A549 (cell line): ENCODE results near the gene SASH1.

Experiments used
- CBX8 ChIP-seq: fragments of 200-600 bp; sonication (generic); IDR thresholded peaks from 2 replicates; pipeline ENCODE4 v1.6.1; 2016
- CHD2 ChIP-seq: fragments of 150-350 bp; IDR thresholded peaks from 2 replicates; pipeline ENCODE4 v1.6.1; 2014; ENCODE audit warnings: low read length; ENCODE audit not compliant: partially characterized antibody
- HDAC2 ChIP-seq: fragments of 200-600 bp; sonication (generic); IDR thresholded peaks from 2 replicates; pipeline ENCODE4 v1.6.1; 2016
- MYC ChIP-seq: IDR thresholded peaks from 2 replicates; pipeline ENCODE4 v1.6.1; 2012; ENCODE audit warnings: mild to moderate bottlenecking, inconsistent platforms, low read length, improper control_type of control experiment, borderline replicate concordance
- POLR2A ChIP-seq: IDR thresholded peaks from 2 replicates; pipeline ENCODE4 v1.6.1; 2012; ENCODE audit warnings: mild to moderate bottlenecking, low read length
- RCOR1 ChIP-seq: fragments of 150-350 bp; IDR thresholded peaks from 2 replicates; pipeline ENCODE4 v1.6.1; 2014; ENCODE audit warnings: antibody characterized with exemption, low read length, low read depth
- TF ChIP-seq, protein P1 (sequence below): fragments of 450-650 bp; IDR thresholded peaks from 2 replicates; pipeline ENCODE4 v1.6.1; 2014; ENCODE audit warnings: antibody characterized with exemption
- TF ChIP-seq, protein P2 (sequence below): fragments of 200-600 bp; sonication (generic); IDR thresholded peaks from 2 replicates; pipeline ENCODE4 v1.6.1; 2016; ENCODE audit warnings: antibody characterized with exemption, mild to moderate bottlenecking, moderate library complexity
- TF ChIP-seq, protein P3 (sequence below): fragments of >200 bp; sonication (Bioruptor Twin); formaldehyde crosslinking; IDR thresholded peaks from 3 replicates; pipeline ENCODE4 v1.5.1; 2016
- TF ChIP-seq, protein P4 (sequence below): IDR thresholded peaks from 2 replicates; pipeline ENCODE4 v1.6.1; 2012
- TF ChIP-seq, protein P5 (sequence below): fragments of 250-450 bp; sonication (Bioruptor Pico); IDR thresholded peaks from 2 replicates; pipeline ENCODE4 v1.5.0; 2021; ENCODE audit warnings: mild to moderate bottlenecking, moderate library complexity, borderline replicate concordance

DNA sequence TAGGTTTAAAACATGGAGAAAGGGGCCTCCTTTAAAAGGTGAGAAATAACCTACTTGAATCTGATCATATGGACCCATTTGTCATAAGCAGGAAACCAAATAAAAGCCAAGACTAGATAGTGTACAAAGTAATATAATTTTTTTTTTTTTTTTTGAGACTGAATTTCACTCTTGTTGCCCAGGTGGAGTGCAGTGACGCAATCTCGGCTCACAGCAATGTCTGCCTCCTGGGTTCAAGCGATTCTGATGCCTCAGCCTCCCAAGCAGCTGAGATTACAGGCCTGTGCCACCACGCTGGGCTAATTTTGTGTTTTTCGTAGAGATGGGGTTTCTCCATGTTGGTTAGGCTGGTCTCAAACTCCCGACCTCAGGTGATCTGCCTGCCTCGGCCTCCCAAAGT, 89.2 kb downstream of the SASH1 start:
- TF ChIP-seq, protein P1, sequence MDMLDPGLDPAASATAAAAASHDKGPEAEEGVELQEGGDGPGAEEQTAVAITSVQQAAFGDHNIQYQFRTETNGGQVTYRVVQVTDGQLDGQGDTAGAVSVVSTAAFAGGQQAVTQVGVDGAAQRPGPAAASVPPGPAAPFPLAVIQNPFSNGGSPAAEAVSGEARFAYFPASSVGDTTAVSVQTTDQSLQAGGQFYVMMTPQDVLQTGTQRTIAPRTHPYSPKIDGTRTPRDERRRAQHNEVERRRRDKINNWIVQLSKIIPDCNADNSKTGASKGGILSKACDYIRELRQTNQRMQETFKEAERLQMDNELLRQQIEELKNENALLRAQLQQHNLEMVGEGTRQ: no peak
- no peak for TF ChIP-seq HDAC2
- TF ChIP-seq, protein P2, sequence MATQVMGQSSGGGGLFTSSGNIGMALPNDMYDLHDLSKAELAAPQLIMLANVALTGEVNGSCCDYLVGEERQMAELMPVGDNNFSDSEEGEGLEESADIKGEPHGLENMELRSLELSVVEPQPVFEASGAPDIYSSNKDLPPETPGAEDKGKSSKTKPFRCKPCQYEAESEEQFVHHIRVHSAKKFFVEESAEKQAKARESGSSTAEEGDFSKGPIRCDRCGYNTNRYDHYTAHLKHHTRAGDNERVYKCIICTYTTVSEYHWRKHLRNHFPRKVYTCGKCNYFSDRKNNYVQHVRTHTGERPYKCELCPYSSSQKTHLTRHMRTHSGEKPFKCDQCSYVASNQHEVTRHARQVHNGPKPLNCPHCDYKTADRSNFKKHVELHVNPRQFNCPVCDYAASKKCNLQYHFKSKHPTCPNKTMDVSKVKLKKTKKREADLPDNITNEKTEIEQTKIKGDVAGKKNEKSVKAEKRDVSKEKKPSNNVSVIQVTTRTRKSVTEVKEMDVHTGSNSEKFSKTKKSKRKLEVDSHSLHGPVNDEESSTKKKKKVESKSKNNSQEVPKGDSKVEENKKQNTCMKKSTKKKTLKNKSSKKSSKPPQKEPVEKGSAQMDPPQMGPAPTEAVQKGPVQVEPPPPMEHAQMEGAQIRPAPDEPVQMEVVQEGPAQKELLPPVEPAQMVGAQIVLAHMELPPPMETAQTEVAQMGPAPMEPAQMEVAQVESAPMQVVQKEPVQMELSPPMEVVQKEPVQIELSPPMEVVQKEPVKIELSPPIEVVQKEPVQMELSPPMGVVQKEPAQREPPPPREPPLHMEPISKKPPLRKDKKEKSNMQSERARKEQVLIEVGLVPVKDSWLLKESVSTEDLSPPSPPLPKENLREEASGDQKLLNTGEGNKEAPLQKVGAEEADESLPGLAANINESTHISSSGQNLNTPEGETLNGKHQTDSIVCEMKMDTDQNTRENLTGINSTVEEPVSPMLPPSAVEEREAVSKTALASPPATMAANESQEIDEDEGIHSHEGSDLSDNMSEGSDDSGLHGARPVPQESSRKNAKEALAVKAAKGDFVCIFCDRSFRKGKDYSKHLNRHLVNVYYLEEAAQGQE: no peak
- TF ChIP-seq MYC: no peak
- TF ChIP-seq, protein P3, sequence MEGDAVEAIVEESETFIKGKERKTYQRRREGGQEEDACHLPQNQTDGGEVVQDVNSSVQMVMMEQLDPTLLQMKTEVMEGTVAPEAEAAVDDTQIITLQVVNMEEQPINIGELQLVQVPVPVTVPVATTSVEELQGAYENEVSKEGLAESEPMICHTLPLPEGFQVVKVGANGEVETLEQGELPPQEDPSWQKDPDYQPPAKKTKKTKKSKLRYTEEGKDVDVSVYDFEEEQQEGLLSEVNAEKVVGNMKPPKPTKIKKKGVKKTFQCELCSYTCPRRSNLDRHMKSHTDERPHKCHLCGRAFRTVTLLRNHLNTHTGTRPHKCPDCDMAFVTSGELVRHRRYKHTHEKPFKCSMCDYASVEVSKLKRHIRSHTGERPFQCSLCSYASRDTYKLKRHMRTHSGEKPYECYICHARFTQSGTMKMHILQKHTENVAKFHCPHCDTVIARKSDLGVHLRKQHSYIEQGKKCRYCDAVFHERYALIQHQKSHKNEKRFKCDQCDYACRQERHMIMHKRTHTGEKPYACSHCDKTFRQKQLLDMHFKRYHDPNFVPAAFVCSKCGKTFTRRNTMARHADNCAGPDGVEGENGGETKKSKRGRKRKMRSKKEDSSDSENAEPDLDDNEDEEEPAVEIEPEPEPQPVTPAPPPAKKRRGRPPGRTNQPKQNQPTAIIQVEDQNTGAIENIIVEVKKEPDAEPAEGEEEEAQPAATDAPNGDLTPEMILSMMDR: no peak
- TF ChIP-seq RCOR1: no peak
- no peak for TF ChIP-seq CHD2
- TF ChIP-seq POLR2A: no peak
- no peak for TF ChIP-seq CBX8
- TF ChIP-seq, protein P4, sequence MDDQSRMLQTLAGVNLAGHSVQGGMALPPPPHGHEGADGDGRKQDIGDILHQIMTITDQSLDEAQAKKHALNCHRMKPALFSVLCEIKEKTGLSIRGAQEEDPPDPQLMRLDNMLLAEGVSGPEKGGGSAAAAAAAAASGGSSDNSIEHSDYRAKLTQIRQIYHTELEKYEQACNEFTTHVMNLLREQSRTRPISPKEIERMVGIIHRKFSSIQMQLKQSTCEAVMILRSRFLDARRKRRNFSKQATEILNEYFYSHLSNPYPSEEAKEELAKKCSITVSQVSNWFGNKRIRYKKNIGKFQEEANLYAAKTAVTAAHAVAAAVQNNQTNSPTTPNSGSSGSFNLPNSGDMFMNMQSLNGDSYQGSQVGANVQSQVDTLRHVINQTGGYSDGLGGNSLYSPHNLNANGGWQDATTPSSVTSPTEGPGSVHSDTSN: no peak
- TF ChIP-seq, protein P5, sequence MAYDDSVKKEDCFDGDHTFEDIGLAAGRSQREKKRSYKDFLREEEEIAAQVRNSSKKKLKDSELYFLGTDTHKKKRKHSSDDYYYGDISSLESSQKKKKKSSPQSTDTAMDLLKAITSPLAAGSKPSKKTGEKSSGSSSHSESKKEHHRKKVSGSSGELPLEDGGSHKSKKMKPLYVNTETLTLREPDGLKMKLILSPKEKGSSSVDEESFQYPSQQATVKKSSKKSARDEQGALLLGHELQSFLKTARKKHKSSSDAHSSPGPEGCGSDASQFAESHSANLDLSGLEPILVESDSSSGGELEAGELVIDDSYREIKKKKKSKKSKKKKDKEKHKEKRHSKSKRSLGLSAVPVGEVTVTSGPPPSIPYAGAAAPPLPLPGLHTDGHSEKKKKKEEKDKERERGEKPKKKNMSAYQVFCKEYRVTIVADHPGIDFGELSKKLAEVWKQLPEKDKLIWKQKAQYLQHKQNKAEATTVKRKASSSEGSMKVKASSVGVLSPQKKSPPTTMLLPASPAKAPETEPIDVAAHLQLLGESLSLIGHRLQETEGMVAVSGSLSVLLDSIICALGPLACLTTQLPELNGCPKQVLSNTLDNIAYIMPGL (CRISPR knock-in tag): no peak
